HL-60 (cell line): ENCODE measurements around the gene APBA2.

Experiments
- POLR2AphosphoS5 ChIP-seq: IDR thresholded peaks from 2 replicates; pipeline ENCODE4 v1.6.1; 2012; ENCODE audit warnings: low read depth
- REST ChIP-seq: IDR thresholded peaks from 2 replicates; pipeline ENCODE4 v1.6.1; 2012; ENCODE audit warnings: low read depth; ENCODE audit not compliant: insufficient replicate concordance
- SPI1 ChIP-seq: IDR thresholded peaks from 2 replicates; pipeline ENCODE4 v1.6.1; 2012; ENCODE audit warnings: low read depth, mild to moderate bottlenecking, borderline replicate concordance
- TF ChIP-seq, protein P1 (sequence below): IDR thresholded peaks from one replicate; pipeline ENCODE4 v1.5.1; 2011; ENCODE audit warnings: low read length, control low read depth, inconsistent platforms; ENCODE audit not compliant: insufficient read depth

GRCh38 chr15:28896951-28897350 lies 11.2 kb downstream of the APBA2 start:
- TF ChIP-seq, protein P1, sequence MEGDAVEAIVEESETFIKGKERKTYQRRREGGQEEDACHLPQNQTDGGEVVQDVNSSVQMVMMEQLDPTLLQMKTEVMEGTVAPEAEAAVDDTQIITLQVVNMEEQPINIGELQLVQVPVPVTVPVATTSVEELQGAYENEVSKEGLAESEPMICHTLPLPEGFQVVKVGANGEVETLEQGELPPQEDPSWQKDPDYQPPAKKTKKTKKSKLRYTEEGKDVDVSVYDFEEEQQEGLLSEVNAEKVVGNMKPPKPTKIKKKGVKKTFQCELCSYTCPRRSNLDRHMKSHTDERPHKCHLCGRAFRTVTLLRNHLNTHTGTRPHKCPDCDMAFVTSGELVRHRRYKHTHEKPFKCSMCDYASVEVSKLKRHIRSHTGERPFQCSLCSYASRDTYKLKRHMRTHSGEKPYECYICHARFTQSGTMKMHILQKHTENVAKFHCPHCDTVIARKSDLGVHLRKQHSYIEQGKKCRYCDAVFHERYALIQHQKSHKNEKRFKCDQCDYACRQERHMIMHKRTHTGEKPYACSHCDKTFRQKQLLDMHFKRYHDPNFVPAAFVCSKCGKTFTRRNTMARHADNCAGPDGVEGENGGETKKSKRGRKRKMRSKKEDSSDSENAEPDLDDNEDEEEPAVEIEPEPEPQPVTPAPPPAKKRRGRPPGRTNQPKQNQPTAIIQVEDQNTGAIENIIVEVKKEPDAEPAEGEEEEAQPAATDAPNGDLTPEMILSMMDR: no peak
- TF ChIP-seq POLR2AphosphoS5 (no peak), SPI1 (no peak), REST (no peak)
